Neural progenitor cell (in vitro differentiated cells): ENCODE results near the gene SDK1. TPM values are rescaled to one million over a fixed set of nuclear protein-coding genes. Genes with fewer than 3 reads are reported as not detected.

Source experiments
- DNase-seq: peaks from one replicate; pipeline ENCODE4 v3.0.0-alpha.2; 2016; ENCODE audit warnings: low spot score
- H2AFZ ChIP-seq: fragments of 200-600 bp; sonication (generic); replicated peaks from 2 replicates; pipeline ENCODE4 v1.6.1; 2016; ENCODE audit warnings: antibody characterized with exemption
- H3F3A ChIP-seq: fragments of 200-600 bp; sonication (generic); 2 replicates; pipeline ENCODE4 v1.6.1; 2016; ENCODE audit warnings: antibody characterized with exemption, low read depth
- H3K27ac ChIP-seq: fragments of 200-600 bp; sonication (generic); 2 replicates; pipeline ENCODE4 v1.5.1; 2016; ENCODE audit warnings: mild to moderate bottlenecking
- H3K27me3 ChIP-seq: fragments of 200-600 bp; sonication (generic); 2 replicates; pipeline ENCODE4 v1.6.1; 2016; ENCODE audit warnings: mild to moderate bottlenecking, moderate library complexity
- H3K36me3 ChIP-seq: fragments of 200-600 bp; sonication (generic); 2 replicates; pipeline ENCODE4 v1.5.1; 2016
- H3K4me1 ChIP-seq: fragments of 200-600 bp; sonication (generic); 2 replicates; pipeline ENCODE4 v1.6.1; 2016; ENCODE audit warnings: mixed run types
- H3K4me2 ChIP-seq: fragments of 200-600 bp; sonication (generic); 2 replicates; pipeline ENCODE4 v1.6.1; 2016
- H3K4me3 ChIP-seq: fragments of 200-600 bp; sonication (generic); 2 replicates; pipeline ENCODE4 v1.5.1; 2016
- H3K79me2 ChIP-seq: fragments of 200-600 bp; sonication (generic); 2 replicates; pipeline ENCODE4 v1.6.1; 2016; ENCODE audit warnings: low read depth
- H3K9ac ChIP-seq: fragments of 200-600 bp; sonication (generic); 2 replicates; pipeline ENCODE4 v1.6.1; 2016
- H3K9me3 ChIP-seq: fragments of 200-600 bp; sonication (generic); 2 replicates; pipeline ENCODE4 v1.5.1; 2016; ENCODE audit warnings: low read depth
- H4K20me1 ChIP-seq: fragments of 200-600 bp; sonication (generic); 2 replicates; pipeline ENCODE4 v1.6.1; 2016; ENCODE audit warnings: low read depth
- H3K27ac Mint-ChIP-seq: 3 replicates; pipeline ENCODE4 v1.8.0; 2021; ENCODE audit warnings: mixed read lengths
- H3K27me3 Mint-ChIP-seq: 2 replicates; pipeline ENCODE4 v1.8.0; 2022; ENCODE audit warnings: low read depth, mild to moderate bottlenecking, inconsistent platforms, moderate library complexity, mixed read lengths; ENCODE audit not compliant: insufficient read depth
- H3K36me3 Mint-ChIP-seq: 3 replicates; pipeline ENCODE4 v1.8.0; 2021; ENCODE audit warnings: mixed read lengths
- H3K4me1 Mint-ChIP-seq: 3 replicates; pipeline ENCODE4 v1.8.0; 2021; ENCODE audit warnings: mixed read lengths
- H3K4me3 Mint-ChIP-seq: 3 replicates; pipeline ENCODE4 v1.8.0; 2021; ENCODE audit warnings: mild to moderate bottlenecking, moderate library complexity, mixed read lengths
- H3K9me3 Mint-ChIP-seq: 3 replicates; pipeline ENCODE4 v1.8.0; 2020; ENCODE audit warnings: mixed read lengths
- EZH2 ChIP-seq: fragments of 200-600 bp; sonication (generic); IDR thresholded peaks from 2 replicates; pipeline ENCODE4 v1.6.1; 2017; ENCODE audit warnings: antibody characterized with exemption, mild to moderate bottlenecking, moderate library complexity
- EZH2phosphoT487 ChIP-seq: fragments of 200-600 bp; sonication (generic); IDR thresholded peaks from 2 replicates; pipeline ENCODE4 v1.6.1; 2017; ENCODE audit warnings: antibody characterized with exemption
- total RNA-seq: library from RNA; depleted of rRNA; stranded (reverse); fragments of >200 nt; gene quantifications from 2 replicates; pipeline ENCODE4 v1.2.3, GENCODE V29; 2015; ENCODE audit warnings: low replicate concordance
- TF ChIP-seq, protein P1 (sequence below): fragments of 200-600 bp; sonication (generic); IDR thresholded peaks from 2 replicates; pipeline ENCODE4 v1.5.1; 2017; ENCODE audit warnings: antibody characterized with exemption, mild to moderate bottlenecking

SDK1 gene
- total RNA-seq, 1 donor from 2014 or later: 4.9 TPM

DNA sequence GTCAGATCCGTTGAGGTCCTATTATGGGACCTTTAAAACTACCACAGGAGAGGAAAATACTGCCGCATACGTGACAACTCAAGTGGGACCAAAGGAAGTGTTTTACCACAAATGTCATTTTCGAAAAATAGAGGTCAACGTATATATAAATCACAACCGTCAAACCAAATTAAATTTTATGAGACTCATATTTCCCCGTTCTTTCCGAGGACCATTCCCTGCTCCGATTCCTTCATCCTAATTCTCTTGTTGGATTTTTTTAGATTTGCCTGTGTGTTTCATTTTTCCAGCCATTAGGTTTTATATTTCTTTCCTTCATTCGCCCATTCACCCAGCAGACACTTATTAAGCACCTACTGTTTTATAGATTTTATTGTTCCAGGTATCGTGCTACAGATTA is 797.1 kb downstream of the SDK1 start:
- peaks cover 5% of the 10 kb centered on the region for H3K36me3 Mint-ChIP-seq

DNA sequence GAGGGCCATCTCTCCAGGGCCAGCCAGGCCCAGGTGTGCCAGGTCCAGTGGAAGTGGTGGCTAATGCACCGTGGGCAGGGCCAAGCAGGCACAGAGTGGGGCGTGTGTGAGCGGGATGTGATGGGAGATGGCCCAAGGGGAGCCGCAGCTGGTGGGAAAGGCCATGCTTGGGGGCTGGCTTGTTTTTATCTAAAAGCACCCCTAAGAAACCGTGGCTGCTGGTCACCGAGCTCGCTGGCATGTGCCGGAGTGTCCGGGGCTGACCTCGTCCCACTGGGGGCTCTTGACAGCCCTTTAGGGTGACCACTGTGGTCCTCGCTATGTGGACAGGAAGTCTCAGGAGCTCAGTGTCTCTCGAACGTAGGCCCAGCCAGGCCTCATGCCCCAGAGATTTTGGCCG is 798.6 kb downstream of the SDK1 start:
- no peak overlapping the region for H2AFZ ChIP-seq
- H3K4me2 ChIP-seq: no peak overlapping the region
- no peak overlapping the region for H3K4me3 ChIP-seq
- H3K4me1 ChIP-seq: no peaks in the 10 kb centered on the region
- TF ChIP-seq EZH2 (no peak), EZH2phosphoT487 (no peak)
- TF ChIP-seq, protein P1, sequence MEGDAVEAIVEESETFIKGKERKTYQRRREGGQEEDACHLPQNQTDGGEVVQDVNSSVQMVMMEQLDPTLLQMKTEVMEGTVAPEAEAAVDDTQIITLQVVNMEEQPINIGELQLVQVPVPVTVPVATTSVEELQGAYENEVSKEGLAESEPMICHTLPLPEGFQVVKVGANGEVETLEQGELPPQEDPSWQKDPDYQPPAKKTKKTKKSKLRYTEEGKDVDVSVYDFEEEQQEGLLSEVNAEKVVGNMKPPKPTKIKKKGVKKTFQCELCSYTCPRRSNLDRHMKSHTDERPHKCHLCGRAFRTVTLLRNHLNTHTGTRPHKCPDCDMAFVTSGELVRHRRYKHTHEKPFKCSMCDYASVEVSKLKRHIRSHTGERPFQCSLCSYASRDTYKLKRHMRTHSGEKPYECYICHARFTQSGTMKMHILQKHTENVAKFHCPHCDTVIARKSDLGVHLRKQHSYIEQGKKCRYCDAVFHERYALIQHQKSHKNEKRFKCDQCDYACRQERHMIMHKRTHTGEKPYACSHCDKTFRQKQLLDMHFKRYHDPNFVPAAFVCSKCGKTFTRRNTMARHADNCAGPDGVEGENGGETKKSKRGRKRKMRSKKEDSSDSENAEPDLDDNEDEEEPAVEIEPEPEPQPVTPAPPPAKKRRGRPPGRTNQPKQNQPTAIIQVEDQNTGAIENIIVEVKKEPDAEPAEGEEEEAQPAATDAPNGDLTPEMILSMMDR: no peak
- H3K27ac ChIP-seq: no peak overlapping the region
- Mint-ChIP-seq H3K9me3 (no peaks in the 10 kb centered on the region), H3K36me3 (peaks cover 5% of the 10 kb centered on the region), H3K4me3 (no peak overlapping the region), H3K27me3 (peaks cover 3% of the 10 kb centered on the region), H3K27ac (peak overlapping the region; percentile 78), H3K4me1 (peaks cover 15% of the 10 kb centered on the region)
- H3K9me3 ChIP-seq: no peaks in the 10 kb centered on the region
- DNase-seq: no peak
- no peaks in the 10 kb centered on the region for H3F3A ChIP-seq
- H3K36me3 ChIP-seq: no peaks in the 10 kb centered on the region
- H3K9ac ChIP-seq: no peak overlapping the region
- H3K79me2 ChIP-seq: no peaks in the 10 kb centered on the region
- H4K20me1 ChIP-seq: no peaks in the 10 kb centered on the region
- H3K27me3 ChIP-seq: no peaks in the 10 kb centered on the region

More for the DNA sequence above, 797.1 kb downstream of the SDK1 start:
- Histone ChIP-seq H3F3A (no peaks in the 10 kb centered on the region), H3K27me3 (no peaks in the 10 kb centered on the region), H3K79me2 (no peaks in the 10 kb centered on the region), H3K4me1 (no peaks in the 10 kb centered on the region), H3K36me3 (no peaks in the 10 kb centered on the region), H3K4me2 (no peak overlapping the region), H3K27ac (no peak overlapping the region), H3K9me3 (no peaks in the 10 kb centered on the region), H4K20me1 (no peaks in the 10 kb centered on the region), H3K9ac (no peak overlapping the region), H2AFZ (no peak overlapping the region), H3K4me3 (no peak overlapping the region)
- Mint-ChIP-seq H3K9me3 (no peaks in the 10 kb centered on the region), H3K4me1 (peaks cover 11% of the 10 kb centered on the region), H3K4me3 (no peak overlapping the region), H3K27ac (no peak overlapping the region), H3K27me3 (peaks cover 3% of the 10 kb centered on the region)
- no peak for DNase-seq
- TF ChIP-seq, protein P1: no peak
- TF ChIP-seq EZH2phosphoT487 (no peak), EZH2 (no peak)

DNA sequence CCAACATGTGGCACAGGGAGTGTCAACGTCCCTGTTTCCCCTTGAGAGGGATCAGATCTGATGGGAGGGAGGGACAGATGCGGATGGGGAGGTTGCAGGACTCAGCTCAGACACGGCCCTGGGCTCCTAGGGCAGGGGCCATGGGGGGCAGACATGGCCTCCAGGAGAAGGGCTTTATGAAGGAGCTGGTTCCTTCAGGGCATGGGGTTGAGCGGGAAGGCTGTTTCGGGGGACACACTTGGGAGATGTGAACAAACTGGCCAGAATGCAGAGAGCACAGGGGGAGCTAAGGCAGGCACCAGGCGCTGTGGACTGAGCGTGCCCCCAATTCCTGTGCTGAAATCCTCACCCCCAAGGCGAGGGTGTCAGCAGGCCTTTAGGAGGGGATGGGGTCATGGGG is 799.1 kb downstream of the SDK1 start:
- H3K27ac ChIP-seq: no peak overlapping the region
- H3K36me3 Mint-ChIP-seq: peaks cover 5% of the 10 kb centered on the region
- peak overlapping the region; percentile 78 for H3K27ac Mint-ChIP-seq
- no peak overlapping the region for H2AFZ ChIP-seq
- DNase-seq: no peak
- no peaks in the 10 kb centered on the region for H4K20me1 ChIP-seq
- H3K27me3 ChIP-seq: no peaks in the 10 kb centered on the region
- H3K36me3 ChIP-seq: no peaks in the 10 kb centered on the region
- no peak overlapping the region for H3K4me3 Mint-ChIP-seq
- no peaks in the 10 kb centered on the region for H3F3A ChIP-seq
- TF ChIP-seq, protein P1: no peak
- TF ChIP-seq EZH2phosphoT487 (no peak), EZH2 (no peak)
- H3K79me2 ChIP-seq: no peaks in the 10 kb centered on the region
- H3K4me1 ChIP-seq: no peaks in the 10 kb centered on the region
- no peak overlapping the region for H3K9ac ChIP-seq
- H3K4me3 ChIP-seq: no peak overlapping the region
- H3K9me3 ChIP-seq: no peaks in the 10 kb centered on the region
- peaks cover 3% of the 10 kb centered on the region for H3K27me3 Mint-ChIP-seq
- H3K9me3 Mint-ChIP-seq: no peaks in the 10 kb centered on the region
- no peak overlapping the region for H3K4me2 ChIP-seq
- peaks cover 15% of the 10 kb centered on the region for H3K4me1 Mint-ChIP-seq
